GM18505 (cell line): ENCODE measurements around the gene BST1.
"Not testable (repeated sequence)": the region's sequence is repeated elsewhere in the genome, so short reads cannot be mapped to it uniquely, and the experiment has no call there.

Experiments
- ATAC-seq: cut with Tn5 transposase; IDR thresholded peaks from one replicate; pipeline ENCODE4 v1.9.1; 2021; ENCODE audit not compliant: unreplicated experiment
- POLR2A ChIP-seq: IDR thresholded peaks from 4 replicates; pipeline ENCODE4 v1.6.1; 2011; ENCODE audit warnings: borderline replicate concordance; ENCODE audit not compliant: insufficient read depth, insufficient read length; ENCODE audit errors: extremely low read depth

The BST1 gene

DNA sequence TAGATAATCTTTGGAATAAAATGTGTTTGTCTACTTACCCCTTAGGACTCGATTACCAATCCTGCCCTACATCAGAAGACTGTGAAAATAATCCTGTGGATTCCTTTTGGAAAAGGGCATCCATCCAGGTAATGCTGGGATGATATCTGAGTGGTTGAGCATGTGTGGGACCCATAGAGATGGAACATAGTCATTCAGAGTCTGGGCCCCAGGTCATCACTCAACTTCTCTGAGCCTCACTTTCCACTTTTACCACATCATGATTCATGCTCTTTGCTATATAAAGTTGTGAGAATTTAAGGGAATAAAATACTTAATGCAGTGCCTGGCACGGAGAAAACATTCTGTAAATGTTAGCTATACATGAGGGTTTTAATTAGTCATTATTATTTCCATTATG, 8.9 kb downstream of the BST1 start:
- no peak for TF ChIP-seq POLR2A
- ATAC-seq: no peak

DNA sequence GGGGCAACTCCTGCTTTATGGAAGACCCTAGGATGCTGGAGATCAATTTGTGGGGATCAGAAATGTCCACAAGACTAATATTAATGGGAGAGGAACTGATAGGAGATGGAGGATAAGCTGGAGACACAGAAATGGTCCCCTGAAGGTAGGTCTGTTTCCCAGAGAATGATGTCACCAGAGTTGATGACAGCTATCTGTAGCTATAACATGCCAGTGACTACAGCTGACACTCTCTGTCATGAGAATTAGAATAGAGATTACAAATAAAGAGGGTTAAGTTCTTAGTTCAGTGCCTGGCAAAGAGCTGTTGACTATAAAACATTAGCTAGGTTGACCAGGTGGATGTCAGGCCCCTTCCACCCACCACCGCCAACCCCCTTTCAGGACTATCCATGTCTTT, 9.3 kb downstream of the BST1 start:
- ATAC-seq: no peak
- TF ChIP-seq POLR2A: no peak

DNA sequence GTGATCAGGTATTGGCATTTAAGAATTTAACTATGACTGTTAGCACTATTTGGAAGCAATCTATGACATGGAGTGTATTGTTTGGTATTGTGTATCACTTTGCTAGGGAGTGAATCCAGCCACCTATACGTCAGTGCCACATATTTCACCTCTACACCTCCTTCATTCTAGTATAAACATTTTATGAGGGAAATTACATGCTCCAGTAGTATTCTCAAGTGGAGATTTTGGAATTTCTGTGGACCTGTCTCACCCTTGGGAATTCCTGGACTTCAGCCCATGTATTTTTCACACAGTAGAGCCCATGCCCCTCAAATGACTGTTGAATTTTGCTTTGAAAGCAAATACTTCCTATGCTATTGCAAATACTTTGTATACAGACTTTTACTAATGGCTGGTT, 11.3 kb downstream of the BST1 start:
- no peak for ATAC-seq
- no peak for TF ChIP-seq POLR2A

DNA sequence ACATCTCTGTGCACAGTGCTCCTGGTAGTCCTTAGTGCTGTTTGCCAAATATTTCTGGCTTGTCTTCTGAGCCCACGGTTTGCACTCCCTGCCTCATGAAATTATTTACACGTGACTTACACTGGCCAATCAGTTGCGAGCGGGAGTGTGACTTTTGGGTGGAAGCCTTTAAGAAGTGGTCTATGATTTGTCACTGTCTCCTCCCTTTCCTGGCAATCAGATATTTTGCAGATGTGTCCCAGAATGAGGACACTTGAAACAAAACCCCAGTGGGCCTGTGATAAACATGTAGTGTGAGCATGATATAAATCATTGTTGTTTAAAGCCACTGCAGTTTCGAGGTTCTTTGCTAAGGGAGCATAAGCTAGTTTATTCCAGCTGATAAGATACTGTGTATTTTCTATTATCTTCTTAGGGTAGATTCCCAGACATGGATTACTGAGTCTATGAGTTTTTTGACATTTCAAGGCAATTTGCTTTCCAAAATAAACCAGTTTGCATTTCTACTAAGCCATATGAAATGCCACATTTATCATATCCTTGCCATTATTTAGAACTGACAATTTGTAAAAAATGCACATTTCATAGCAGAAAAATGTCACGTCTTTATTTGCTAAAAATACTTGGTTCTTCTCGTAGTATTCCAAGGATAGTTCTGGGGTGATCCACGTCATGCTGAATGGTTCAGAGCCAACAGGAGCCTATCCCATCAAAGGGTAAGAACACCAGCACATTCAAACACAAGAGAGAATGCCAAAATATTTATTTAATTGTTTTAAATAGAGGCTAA, 12.0 kb downstream of the BST1 start:
- no peak for TF ChIP-seq POLR2A

DNA sequence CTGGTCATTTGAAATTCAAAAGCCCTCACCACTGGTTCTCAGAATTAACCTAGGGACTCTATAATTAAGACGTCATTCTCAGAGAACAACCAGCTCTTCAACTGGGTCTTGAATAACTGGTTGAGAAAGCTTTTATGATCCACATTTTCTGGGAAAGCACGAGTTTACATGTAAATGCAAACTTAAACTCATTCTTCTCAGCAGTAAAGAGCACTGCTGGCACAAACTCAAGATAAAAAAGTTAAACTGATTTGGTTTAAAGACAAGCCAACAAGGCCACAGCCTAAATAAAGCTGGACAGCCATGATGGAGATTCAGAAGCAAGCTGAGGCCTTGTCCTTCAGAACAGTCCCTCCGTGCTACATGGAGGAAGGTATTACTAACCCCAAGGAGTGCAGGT, 13.2 kb downstream of the BST1 start:
- no peak for ATAC-seq
- TF ChIP-seq POLR2A: no peak

More for the DNA sequence above, 12.0 kb downstream of the BST1 start:
- no peak for ATAC-seq

DNA sequence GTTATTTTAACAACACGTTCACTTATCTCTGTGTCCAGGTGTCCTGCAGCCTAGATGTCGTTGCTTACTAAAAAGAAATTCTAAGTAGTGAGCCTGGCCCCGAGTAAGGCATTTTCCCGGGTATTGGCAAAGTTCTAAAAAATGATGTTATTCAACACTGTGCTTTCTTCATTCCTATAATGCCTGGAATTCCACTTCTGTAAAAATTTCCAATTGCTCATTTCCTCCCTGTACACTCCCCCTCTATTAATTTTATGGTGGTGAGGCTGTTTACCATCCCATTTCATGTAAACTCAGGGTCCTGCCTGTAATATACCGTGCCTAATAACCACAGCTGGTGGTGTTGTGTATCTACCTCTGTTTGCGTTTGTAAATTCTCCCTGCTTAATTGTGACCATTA, 14.2 kb downstream of the BST1 start:
- no peak for TF ChIP-seq POLR2A
- ATAC-seq: no peak

DNA sequence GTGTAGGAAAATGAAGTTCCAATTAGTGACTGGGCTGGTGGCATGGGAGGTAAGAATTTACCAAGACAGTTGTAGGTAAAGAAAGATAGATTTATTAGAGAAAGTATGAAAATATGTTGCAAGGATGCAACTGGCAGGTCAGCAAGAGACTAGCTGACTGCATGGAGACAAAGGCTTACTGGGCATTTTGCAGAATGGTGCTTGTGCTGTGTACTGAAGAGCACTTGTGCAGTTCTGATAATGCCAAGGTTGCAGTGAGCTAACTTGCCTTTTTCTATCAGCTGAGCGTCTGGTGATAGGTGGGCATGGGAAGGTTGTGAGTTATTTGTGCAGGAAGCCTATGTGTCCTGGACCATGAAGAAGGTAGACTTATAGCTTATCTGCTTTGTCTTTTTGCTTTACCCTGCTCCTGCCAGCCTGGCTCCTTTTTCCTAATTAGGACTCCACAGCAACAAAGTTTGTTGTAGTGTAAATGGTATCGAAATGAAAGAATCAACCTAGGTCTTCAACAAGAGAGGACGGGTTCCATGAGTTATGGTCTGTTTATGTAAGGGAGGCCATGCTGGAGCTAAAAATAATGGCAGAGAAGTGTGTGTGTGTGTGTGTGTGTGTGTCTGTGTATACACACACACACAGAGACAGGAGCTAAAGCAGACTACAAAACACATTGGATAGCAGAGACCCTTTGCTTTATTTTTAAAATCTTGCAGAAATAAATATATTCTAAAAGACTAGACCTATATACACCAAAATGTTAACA, 15.0 kb downstream of the BST1 start:
- ATAC-seq: no peak
- TF ChIP-seq POLR2A: no peak

DNA sequence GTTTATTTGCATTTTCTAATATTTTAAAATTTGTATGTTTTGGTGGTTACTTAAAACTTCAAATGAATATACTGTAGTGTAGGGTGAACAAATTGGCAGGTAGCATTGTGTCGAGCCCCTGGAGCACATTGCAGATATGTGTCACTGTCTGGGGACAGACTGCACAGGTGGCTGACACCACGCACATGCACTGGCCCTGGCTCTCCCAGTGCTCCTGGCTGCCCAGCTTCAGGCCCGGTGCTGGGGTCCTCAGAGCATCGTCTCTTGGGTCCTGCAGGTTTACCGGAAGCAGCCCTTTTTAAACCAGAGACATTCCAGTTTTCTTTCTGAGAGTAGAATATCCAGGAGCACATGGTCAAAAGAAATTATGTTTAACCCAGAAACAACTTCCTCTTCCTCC, 15.6 kb downstream of the BST1 start:
- TF ChIP-seq POLR2A: no peak
- ATAC-seq: no peak

DNA sequence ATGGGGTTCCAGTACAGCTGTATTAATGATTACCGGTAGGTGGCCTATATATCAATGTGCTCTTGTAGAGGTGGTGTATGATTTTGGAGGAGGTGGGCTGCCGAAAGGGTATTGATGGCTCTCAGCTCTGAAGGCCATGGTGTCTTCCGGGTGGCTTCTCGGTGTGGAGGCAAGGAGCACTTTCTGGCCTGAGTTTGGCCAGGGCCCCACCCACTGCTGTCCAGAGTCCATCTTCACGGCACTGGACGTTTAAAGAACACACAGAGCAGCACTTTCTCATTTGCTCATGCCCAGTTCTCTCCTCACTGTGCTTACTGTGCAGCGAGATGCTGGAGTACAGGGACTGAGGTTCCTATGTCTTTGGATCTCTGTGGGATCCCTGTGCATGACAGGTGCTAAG, 16.1 kb downstream of the BST1 start:
- no peak for ATAC-seq
- TF ChIP-seq POLR2A: no peak

DNA sequence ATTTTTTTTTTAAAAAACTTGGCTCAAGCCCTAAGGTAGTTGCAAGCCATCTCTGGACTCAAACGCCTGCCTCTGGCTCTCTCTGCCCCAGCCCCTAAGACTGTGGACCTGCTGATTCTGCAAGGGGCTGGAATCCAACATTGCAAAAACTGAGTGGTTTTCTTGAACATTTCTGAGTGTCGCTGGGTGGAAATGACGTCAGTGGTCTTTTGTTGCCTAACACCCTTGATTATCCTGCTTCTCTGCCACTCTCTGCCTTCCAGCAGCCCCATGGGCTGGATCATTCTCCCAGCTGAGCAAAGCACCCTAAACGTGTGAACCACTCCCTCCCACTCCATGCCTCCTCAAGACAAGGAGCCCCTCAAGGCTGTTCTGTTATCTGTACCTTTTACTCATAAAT, 16.6 kb downstream of the BST1 start:
- no peak for TF ChIP-seq POLR2A
- ATAC-seq: no peak

DNA sequence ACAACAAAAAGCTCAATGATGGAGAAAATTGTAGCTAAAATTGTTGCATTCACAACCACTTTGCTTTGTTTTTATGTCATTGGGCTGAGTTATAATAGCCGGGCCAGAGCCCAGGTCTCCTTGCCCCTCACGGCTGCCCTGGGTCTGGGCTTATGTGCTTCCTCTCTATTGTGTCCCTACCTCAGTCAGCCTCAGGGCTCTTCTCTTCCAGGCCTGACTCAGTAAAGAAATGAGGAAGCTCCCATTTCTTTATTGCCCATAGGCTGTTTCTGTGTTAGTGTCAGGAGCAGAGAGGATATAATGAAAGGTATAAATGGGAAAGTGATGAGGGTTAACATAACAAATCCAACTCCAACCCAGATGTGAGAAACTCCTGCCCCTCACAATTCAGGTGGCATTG, 18.0 kb downstream of the BST1 start:
- ATAC-seq: no peak
- no peak for TF ChIP-seq POLR2A

DNA sequence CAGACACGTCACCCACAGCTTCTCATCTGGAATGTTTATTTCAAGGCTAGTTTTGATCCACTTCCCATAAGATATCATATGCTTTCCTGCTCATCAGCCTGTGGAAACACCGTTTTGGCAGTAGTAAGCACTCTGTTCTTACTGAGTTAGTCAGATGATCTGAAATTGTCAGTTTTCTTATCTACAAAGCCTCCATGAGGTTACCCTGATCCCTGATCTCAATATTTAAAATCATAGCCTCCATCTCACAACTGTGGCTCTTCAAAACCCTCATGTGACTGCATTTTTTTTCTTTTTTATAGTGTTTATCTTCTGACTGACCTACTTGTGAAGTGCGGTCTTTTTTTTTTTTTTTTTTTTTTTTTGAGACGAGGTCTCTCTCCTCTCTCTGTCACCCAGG, 22.7 kb downstream of the BST1 start:
- no peak for TF ChIP-seq POLR2A

DNA sequence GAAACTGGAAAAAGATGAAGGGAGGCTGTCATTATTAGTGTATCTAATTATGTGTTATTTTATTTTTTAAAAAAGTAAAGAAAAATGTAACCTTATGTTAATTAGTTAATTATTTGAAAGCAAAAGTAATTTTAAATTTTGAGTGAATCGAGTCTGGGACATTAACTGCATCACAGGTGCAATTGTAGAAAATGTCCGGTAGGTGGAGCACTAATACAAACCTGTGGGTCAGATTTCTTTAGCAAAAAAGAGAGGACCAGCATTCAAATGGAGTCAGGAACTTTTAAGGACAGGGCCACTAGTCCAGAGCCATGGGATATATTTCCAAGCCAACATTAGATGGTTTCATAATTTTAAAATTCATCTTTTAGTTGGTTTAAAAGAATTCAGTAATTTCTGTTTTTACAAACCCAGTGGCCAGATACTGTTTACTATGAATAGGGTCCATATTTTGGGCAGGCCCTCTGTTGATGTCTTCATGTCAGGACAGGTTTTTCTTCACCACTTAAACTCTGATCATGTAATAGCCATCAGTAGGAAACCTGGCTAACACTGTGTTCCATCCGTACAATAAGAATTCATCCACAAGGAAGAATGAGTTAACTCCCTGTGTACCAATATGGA, 27.2 kb downstream of the BST1 start:
- TF ChIP-seq POLR2A: no peak
- no peak for ATAC-seq

More for the DNA sequence above, 22.7 kb downstream of the BST1 start:
- no peak for ATAC-seq

DNA sequence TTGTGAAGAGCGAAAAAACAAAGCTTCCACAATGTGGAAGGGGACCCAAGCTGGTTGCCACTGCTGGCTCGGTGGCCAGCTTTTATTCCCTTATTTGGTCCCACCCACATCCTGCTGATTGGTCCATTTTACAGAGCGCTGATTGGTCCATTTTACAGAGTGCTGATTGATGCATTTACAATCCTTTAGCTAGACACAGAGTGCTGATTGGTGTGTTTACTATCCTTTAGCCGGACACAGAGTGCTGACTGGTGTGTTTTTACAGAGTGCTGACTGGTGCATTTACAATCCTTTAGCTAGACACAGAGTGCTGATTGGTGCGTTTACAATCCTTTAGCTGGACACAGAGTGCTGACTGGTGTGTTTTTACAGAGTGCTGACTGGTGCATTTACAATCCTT, 30.2 kb downstream of the BST1 start:
- not testable (repeated sequence) for ATAC-seq

DNA sequence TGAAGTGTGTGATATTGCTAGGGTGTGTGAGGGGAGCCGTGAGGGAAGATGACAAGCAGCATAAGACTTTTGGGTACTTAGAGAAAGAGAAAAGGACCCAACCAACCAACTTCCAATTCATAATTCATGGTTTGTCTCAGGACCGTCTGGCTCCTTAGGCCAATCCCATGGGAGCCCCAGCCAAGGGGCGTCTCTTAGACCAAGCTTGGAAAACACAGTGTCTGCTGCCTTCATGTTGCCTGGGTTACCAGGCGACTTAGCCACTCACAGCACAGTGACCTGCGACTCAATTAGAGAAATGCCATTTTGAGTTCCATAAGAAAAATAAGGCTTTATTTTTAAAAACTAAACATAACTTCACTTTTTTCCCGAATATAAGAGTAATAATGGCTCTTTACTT, 32.7 kb downstream of the BST1 start:
- no peak for ATAC-seq
- TF ChIP-seq POLR2A: no peak

DNA sequence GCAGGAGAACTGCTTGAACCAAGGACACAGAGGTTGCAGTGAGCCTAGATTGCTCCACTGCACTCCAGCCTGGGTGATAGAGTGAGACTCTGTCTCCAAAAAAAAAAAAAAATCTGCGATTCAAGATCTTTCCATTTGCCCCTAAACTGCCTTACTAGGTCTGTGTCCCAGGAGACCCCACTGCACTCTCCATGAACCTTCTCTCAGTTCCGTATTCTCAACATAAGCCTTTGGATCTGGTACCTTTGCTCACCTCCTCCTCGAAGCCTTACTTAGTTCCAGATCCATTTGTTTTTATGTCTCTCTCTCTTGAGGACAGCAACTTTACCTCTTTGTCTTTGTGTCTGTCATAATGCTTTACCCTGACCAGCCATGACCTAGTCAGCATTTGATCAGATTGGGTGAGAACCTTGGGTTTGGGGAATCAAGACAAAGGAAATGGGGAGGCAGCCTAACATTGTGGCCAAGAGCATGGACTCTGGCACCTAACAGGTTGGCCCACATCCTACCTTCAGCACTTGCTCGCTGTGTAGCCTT, 33.7 kb downstream of the BST1 start:
- ATAC-seq: no peak
- no peak for TF ChIP-seq POLR2A
